Fibroblast of upper back skin (primary cell): Measurements from ENCODE around the gene BTG1.

ENCODE experiments used
- DNase-seq: peaks from one replicate; pipeline ENCODE4 v3.0.0-alpha.2; 2013

The BTG1 gene

DNA sequence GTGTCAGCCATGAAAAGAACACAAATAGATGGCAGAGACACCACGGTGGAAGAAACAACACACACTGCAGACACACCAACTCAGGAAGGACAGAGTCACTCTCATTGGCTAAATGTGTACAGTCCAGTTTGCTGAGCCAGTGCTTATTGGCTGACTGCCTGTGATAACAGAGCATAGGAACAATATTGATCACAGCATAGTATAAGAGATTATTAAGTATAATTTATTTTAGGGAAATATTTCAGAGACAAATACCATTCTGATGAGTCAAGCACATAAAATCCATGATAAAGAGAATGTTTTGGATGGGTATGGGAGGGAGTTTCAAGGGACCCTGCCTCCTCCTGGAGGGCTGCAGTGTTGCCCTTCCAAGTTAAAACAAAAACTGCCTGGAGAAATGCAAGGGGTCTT, 50.9 kb downstream of the BTG1 start:
- peak; percentile 73 for DNase-seq

GRCh38 chr12:92094301-92094700, 51.3 kb downstream of the BTG1 start:
- peak; percentile 69 for DNase-seq
